HG02678 (cell line): Measurements from ENCODE around the gene ITFG2.
"Not testable (repeated sequence)": the region's sequence is repeated elsewhere in the genome, so short reads cannot be mapped to it uniquely, and the experiment has no call there.

Experiments used
- ATAC-seq: cut with Tn5 transposase; IDR thresholded peaks from one replicate; pipeline ENCODE4 v1.9.1; 2021; ENCODE audit warnings: mild to moderate bottlenecking, moderate library complexity; ENCODE audit not compliant: unreplicated experiment

Gene ITFG2

DNA sequence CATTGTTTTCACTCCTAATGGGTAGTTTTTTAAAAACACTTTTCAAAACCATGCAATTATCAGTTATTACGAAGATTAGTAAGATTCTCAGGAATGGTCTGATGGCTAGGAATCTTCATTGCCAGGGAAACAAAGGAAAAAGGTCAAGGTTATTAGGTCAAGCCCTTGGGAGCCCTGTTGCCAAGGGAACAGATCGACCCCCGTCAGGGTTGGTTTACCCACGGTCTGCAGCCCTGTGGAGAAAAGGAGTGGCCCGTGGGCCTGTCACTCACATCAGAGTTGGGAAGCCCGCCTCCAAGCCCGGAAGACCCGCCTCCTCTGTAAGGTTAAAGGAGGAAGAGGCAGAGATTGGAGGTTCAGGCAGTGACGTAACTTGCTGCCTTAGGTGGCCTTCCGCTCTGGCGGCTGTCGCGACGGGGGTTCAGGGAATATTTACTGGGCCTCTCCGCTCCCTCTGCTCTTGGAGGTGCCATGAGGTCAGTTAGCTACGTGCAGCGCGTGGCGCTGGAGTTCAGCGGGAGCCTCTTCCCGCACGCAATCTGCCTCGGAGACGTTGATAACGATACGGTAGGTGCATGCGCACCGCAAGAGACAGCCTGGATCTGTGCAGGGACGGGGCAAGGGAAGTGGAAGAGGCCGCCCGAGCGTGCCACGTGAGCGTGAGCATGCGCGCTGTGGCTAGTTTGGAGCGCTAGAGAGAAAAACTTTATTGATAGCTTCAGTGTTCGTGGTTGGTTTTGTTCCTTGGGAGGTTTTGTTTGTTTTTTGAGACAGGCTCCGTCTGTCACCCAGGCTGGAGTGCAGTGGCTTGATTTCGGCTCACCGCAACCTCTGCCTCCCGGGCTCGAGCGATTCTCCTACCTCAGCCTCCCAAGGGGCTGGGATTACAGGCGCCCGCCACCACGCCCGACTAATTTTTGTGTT is at the start of gene ITFG2:
ITFG2 (plus strand) TSS at position 379 of the 924 bp plus-strand sequence; CDS start at position 472, 93 bp downstream.
- peak; percentile 94 for ATAC-seq

- ATAC-seq: no peak
Measured at GRCh38 chr12:2764398-2764797, 48.1 kb upstream of the ITFG2 start.

- ATAC-seq: no peak
Measured at GRCh38 chr12:2765052-2765451, 47.4 kb upstream of the ITFG2 start.

- ATAC-seq: no peak
Measured at GRCh38 chr12:2765608-2766007, 46.9 kb upstream of the ITFG2 start.

DNA sequence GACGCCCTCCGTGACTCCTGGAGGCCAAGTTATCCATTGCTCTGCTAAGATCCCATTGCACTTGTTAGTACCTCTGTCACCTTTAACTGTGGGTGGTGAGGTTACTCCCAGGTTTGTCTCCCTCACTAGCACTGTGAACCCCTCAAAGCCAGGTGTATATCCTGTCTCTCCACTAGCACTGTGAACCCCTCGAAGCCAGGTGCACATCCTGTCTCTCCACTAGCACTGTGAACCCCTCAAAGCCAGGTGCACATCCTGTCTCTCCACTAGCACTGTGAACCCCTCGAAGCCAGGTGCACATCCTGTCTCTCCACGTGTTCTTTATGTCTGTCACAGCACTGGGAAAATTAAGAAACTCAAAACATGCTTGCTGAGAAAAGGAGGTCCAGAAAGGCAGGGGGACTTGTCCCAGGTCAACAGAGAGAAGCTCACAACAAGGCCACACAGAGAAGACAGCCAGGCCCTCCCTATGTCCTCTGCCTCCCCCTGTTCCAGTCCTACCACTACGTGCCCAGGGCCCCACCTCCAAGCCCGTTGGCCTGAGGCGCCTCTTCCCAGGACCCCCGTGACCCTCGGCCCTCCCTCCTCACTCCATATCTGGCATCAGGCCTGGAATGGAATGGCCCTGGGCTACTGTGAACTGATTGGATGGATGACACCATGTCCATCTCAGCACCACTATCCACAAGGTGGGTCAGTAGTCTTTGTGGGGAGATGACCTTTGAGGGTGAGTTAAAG is 44.1 kb upstream of the ITFG2 start:
- ATAC-seq: no peak

- ATAC-seq: no peak
Measured at GRCh38 chr12:2769866-2770533, 42.5 kb upstream of the ITFG2 start.

DNA sequence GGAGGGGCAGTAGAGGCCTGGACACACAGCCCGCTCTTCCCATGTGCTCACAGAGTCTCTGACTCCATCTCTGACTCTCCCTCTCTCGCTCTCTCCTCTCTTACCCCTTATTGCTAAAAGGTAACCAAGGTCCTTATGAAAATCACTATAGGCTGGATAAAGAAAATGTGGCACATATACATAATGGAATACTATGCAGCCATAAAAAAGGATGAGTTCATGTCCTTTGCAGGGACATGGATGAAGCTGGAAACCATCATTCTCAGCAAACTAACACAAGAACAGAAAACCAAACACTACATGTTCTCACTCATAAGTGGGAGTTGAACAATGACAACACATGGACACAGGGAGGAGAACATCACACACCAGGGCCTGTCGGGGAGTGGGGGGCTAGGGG is 41.9 kb upstream of the ITFG2 start:
- not testable (repeated sequence) for ATAC-seq

- ATAC-seq: no peak
Measured at GRCh38 chr12:2772370-2772769, 40.1 kb upstream of the ITFG2 start.

DNA sequence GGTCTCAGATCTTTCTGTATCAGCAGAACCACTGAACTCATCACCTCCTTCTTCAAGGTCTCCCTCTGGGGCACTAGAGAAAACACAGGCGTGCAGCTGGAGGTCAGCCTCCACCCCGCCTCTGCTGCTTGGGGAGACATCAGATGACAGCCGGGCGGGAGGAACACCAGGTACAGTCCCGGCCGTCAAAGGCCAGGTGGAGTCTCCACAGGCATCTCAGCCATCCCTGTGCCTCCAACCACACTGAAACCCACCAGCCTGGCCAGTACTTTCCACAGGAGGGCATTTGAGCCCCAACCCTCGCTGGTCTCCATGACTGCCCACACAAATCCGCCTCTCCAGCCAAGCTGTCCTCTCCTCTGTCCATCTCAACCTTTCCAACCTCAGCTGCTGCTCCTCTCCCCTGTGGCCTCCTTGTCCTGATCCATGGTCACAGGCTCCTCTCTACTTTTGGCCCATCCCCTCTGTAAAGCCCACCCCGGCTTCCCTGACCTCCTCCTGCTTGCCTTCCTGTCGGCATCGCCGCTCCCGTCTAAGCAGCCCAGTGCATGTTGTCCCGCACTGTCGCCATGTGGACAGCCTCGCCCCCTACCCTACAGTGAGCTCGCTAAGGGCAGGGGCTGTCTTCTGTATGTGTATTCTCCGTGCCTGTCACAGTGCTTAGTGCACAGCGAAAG is 39.1 kb upstream of the ITFG2 start:
- no peak for ATAC-seq

DNA sequence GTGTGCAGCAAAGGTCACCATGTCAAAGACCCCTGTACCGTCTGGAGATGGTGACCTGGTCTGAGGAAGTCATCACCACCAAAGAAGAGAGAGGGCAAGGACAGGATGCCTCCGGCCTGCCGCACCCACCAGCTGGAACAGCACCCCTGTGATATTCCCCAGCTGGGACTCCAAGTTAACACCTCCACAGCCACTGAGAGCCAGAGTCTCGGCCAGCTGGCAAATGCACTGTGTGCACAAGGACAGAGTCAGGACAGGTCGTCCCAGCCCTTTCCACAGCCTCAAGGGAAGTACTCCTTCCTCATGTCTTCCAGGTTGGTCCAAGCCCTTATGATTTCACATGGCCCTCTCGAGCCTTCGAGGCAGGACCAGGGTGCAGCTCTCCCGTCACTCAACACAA is 37.0 kb upstream of the ITFG2 start:
- no peak for ATAC-seq

DNA sequence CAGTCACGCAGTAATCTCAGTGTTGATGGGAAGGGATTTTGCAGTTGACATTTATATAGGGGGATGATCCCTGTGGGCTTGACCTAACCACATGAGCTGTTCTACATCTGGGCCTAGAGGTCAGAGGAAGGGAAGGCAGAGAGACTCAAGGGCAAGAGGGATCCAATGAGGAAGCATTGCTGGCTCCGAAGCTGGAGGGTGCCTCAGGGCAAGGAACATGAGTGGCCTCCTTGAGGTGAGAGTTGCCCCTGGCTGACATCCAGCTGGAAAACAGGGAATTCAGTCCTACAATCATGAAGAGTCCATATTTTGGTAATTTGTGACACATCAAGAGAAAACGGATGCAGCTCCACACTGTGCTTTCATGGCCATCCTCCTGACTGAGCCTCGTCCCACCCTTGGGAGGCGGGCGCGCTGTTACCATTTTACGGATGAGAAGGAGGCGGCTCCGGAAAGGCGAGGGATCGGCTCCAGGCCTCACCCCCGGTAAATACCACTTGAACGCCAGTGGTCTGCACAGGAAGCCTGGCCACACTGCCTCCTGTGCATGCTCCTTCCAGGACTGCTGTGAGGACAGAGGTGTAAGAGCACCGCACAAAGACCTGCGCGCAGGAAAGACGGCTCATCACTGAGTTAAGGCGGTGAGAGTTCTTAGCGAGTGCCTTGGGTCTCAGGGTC is 36.2 kb upstream of the ITFG2 start:
- no peak for ATAC-seq

DNA sequence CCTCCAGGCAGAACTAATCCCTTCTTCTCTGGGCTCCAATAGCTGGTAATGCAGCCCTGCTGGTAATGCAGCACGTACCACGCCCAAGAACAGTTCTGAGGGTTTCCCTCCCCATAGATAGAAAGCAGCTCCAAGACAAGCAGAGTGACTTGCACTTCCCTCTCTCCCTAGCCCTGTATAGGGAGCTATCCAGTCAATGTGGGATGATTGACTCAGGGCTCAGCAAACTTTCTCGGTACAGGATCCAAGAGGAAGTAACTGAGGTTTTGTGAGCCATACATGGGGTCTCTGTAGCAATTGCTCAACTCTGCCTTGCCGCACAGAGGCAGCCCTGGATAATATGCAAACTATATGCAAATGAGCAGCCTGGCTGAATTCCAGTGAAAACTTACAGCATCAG is 33.2 kb upstream of the ITFG2 start:
- ATAC-seq: no peak

GRCh38 chr12:2783936-2784600 is 28.4 kb upstream of the ITFG2 start:
- no peak for ATAC-seq

DNA sequence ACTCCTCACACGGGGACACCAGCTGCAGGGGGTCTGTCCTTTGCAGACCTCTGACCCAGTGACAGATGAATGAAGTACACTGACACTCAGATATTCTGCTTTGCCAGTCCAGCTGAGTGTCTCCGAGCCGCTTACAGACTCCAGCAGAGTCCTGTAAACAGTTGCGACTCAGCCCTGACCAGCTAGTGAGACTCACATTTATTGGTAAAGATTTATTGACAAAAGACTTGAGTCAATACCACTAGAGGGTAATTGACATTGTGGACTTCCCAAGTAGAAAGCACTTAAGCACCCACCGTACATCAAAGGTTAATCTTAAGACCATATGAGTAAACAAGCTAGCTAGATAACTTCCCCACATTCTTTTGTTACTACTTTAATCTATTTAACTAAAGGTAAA is 27.5 kb upstream of the ITFG2 start:
- ATAC-seq: no peak

DNA sequence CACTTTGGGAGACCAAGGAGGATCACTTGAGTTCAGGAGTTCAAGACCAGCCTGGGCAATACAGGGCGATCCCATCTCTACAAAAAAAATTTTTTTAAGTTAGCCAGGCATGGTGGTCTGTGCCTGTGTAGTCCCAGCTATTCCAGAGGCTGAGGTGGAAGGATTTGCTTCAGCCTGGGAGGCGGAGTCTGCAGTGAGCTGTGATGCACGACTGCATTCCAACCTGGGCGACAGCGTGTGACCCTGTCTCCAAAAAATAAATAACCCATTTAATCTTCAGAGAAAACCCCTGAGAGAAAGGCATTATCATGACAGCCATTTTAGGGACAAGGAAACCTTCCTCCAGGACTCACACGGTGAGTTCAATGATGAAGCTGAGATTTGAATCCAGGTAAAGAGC is 21.4 kb upstream of the ITFG2 start:
- ATAC-seq: no peak

- ATAC-seq: no peak
Measured at GRCh38 chr12:2792671-2793500, 19.6 kb upstream of the ITFG2 start.

DNA sequence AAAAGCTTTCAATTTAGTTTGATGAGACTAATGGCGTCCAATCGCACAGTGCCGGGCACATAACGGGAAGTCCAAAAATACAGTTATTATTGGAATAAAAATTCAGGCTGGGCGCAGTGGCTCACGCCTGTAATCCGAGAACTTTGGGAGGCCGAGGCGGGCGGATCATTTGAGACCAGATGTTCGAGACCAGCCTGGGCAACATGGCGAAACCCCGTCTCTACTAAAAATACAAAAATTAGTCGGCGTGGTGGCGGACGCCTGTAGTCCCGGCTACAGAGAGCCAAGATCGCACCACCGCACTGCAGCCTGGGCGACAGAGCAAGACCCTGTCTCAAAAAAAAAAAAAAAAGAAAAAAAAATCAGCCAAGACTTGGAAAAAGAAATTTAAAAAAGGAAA is 18.9 kb upstream of the ITFG2 start:
- ATAC-seq: no peak

DNA sequence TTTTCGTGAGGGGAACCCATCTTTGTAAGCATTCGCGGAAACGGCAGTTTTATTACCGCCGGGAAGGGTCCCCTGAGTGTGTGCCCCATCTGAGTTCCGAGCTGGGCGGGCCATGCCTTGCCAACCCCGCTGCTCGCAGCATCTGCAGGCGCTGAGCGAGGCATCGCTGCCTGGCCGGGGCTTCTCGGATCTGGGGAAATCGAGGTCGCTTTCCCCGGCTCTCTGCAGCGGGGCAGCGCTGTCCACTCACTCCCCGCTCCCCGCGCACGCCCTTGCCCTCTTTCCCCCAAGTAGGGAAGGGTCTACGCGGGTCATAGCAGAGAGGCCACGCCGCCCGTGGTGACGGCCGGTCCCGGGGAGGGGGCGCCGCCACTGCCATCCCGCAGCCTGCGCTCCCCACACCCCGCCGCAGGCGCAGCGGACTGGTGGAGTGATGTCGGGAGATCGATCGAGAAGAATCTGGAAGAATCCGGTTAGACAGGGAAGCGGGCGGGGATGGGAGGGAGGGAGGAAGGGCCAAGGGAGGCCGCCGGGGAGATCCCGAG is 18.2 kb upstream of the ITFG2 start:
- peak; percentile 7 for ATAC-seq
